HFFc6 (cell line): ENCODE data around the gene IL31RA. TPM values are rescaled to one million over a fixed set of nuclear protein-coding genes. Genes with fewer than 3 reads are reported as not detected.

Source experiments
- DNase-seq: peaks from one replicate; pipeline ENCODE4 v3.0.0-alpha.2; 2018
- H3K27ac Mint-ChIP-seq: 2 replicates; pipeline ENCODE4 v1.8.0; 2020; ENCODE audit warnings: mild to moderate bottlenecking, mixed read lengths
- H3K27me3 Mint-ChIP-seq: 2 replicates; pipeline ENCODE4 v1.8.0; 2021; ENCODE audit warnings: mild to moderate bottlenecking, moderate library complexity, mixed read lengths; ENCODE audit not compliant: insufficient read depth
- H3K36me3 Mint-ChIP-seq: 2 replicates; pipeline ENCODE4 v1.8.0; 2021; ENCODE audit warnings: low read depth, mixed read lengths
- H3K4me1 Mint-ChIP-seq: 2 replicates; pipeline ENCODE4 v1.8.0; 2020; ENCODE audit warnings: low read depth, mixed read lengths
- H3K4me3 Mint-ChIP-seq: 2 replicates; pipeline ENCODE4 v1.8.0; 2020; ENCODE audit warnings: mild to moderate bottlenecking, moderate library complexity, mixed read lengths
- H3K9me3 Mint-ChIP-seq: 2 replicates; pipeline ENCODE4 v1.8.0; 2020; ENCODE audit warnings: mild to moderate bottlenecking, mixed read lengths
- total RNA-seq, 6 experiments: library from RNA; stranded (reverse); fragmentation: NEBNext Ultra II Directional; extraction: Animal tissue kit (Norgen Biotek cat#: 25700); gene quantifications; 2 replicates in 1 of 6; 3 replicates in 5 of 6; pipeline ENCODE4 v1.2.3, GENCODE V29; 2021
- TF ChIP-seq, protein P1 (sequence below): fragments of 200-600 bp; sonication (generic); IDR thresholded peaks from 2 replicates; pipeline ENCODE4 v1.5.0; 2021; ENCODE audit warnings: antibody characterized with exemption, mild to moderate bottlenecking

Gene IL31RA
- total RNA-seq, 6 experiments from 2014 or later, result 0.12 to 0.26 (median 0.19) TPM; not detected in 2

- Mint-ChIP-seq H3K36me3 (no peaks in the 10 kb centered on the region), H3K27me3 (no peaks in the 10 kb centered on the region; the same call in none of the 2 replicates), H3K4me3 (no peak overlapping the region), H3K4me1 (peaks cover 20% of the 10 kb centered on the region), H3K9me3 (no peaks in the 10 kb centered on the region), H3K27ac (no peak overlapping the region)
- TF ChIP-seq, protein P1, sequence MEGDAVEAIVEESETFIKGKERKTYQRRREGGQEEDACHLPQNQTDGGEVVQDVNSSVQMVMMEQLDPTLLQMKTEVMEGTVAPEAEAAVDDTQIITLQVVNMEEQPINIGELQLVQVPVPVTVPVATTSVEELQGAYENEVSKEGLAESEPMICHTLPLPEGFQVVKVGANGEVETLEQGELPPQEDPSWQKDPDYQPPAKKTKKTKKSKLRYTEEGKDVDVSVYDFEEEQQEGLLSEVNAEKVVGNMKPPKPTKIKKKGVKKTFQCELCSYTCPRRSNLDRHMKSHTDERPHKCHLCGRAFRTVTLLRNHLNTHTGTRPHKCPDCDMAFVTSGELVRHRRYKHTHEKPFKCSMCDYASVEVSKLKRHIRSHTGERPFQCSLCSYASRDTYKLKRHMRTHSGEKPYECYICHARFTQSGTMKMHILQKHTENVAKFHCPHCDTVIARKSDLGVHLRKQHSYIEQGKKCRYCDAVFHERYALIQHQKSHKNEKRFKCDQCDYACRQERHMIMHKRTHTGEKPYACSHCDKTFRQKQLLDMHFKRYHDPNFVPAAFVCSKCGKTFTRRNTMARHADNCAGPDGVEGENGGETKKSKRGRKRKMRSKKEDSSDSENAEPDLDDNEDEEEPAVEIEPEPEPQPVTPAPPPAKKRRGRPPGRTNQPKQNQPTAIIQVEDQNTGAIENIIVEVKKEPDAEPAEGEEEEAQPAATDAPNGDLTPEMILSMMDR, result no peak
- no peak for DNase-seq
These were observed 6.9 kb downstream of the IL31RA start for GRCh38 chr5:55858104-55858503.

DNA sequence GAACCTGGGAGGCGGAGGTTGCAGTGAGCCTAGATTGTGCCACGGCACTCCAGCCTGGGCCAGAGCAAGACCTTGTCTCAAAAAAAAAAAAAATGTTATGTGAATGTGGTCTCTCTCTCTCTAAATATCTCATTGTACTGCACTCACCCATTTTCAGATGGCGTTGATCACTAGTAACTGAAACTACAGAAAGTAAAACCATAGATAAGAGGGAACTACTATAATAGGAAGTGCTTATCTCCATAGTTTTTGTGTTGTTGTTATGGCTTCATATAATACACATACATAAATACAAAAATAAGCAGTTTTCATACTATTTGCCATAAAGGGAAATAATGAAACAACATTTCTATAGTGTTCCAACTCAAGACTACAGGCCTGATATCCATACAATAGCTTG, 9.1 kb downstream of the IL31RA start:
- Mint-ChIP-seq H3K4me3 (no peak overlapping the region), H3K27ac (no peak overlapping the region), H3K27me3 (no peaks in the 10 kb centered on the region; the same call in none of the 2 replicates), H3K36me3 (no peaks in the 10 kb centered on the region), H3K4me1 (peaks cover 5% of the 10 kb centered on the region), H3K9me3 (no peaks in the 10 kb centered on the region)
- TF ChIP-seq, protein P1, result no peak
- no peak for DNase-seq

DNA sequence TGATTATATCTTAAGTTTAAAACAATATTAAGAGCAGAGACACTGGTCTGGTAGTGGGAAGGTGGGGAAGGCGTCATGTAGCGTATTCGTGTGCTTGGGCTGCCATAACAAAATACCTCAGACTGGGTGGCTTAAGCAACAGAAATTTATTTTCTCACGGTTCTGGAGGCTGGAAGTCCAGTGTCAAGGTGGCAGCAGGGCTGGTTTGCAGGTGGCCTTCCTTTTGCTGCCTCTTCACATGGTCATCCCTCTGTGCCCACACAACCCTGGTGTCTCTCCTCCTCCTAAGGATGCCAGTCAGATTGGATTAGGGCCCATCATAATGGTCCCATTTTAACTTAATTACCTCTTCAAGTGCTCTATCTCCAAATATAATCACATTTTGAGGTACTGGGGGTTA, 9.6 kb downstream of the IL31RA start:
- peaks cover 1% of the 10 kb centered on the region; the same call in 1 of the 2 replicates for H3K4me1 Mint-ChIP-seq
- no peaks in the 10 kb centered on the region for H3K36me3 Mint-ChIP-seq
- no peaks in the 10 kb centered on the region; the same call in none of the 2 replicates for H3K27me3 Mint-ChIP-seq
- TF ChIP-seq, protein P1, result no peak
- no peak for DNase-seq
- no peak overlapping the region for H3K4me3 Mint-ChIP-seq
- H3K9me3 Mint-ChIP-seq, result no peaks in the 10 kb centered on the region
- no peak overlapping the region for H3K27ac Mint-ChIP-seq

DNA sequence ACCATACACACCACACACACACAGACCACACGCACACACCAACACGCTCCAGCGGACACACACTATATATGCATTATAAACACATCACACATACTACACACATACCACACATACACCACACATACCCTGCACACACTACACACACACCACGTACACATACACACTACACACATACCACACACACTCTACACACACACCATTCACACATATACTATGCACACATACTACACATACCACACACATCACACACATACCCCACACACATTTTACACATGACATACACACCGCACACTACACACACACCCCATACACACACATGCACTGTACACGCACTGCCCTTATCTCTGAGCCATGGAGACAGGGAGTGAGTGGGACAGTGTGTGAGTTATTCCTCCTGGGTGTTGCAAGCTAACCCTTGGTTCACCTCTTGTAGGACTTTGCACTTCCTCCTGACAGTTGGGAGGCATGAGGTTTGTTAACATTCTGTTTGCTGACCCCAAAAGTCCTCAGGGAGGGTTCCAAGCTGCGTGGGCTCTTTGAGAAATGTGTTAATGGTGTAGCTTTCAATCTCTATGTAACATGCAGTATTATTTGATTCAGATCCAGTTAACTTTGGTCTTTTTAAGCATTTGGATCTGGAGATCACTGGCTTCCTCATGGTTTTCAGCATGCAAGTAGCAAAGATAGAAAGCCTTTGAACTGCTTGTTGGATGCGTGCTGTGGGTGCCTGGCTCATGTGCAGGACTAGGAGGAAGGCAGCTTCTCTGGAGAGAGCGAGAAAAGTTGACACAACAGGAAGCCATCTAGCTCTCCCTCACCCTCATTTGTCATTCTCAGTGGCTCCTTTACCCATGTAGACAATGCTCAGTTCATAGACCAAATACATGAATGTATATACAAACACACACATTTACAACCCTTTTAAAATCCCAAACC, 13.7 kb downstream of the IL31RA start:
- Mint-ChIP-seq H3K27ac (no peak overlapping the region), H3K4me1 (peaks cover 24% of the 10 kb centered on the region), H3K27me3 (no peaks in the 10 kb centered on the region), H3K4me3 (no peak overlapping the region), H3K36me3 (no peaks in the 10 kb centered on the region), H3K9me3 (no peaks in the 10 kb centered on the region)
- no peak for DNase-seq
- TF ChIP-seq, protein P1, result no peak

GRCh38 chr5:55865831-55866230, 14.7 kb downstream of the IL31RA start:
- H3K4me3 Mint-ChIP-seq, result no peak overlapping the region
- no peaks in the 10 kb centered on the region for H3K36me3 Mint-ChIP-seq
- peaks cover 26% of the 10 kb centered on the region for H3K4me1 Mint-ChIP-seq
- H3K9me3 Mint-ChIP-seq, result no peaks in the 10 kb centered on the region
- TF ChIP-seq, protein P1, result no peak
- no peaks in the 10 kb centered on the region for H3K27me3 Mint-ChIP-seq
- DNase-seq, result no peak
- H3K27ac Mint-ChIP-seq, result no peak overlapping the region
